ENCODE results near the gene GPR25.

DNA sequence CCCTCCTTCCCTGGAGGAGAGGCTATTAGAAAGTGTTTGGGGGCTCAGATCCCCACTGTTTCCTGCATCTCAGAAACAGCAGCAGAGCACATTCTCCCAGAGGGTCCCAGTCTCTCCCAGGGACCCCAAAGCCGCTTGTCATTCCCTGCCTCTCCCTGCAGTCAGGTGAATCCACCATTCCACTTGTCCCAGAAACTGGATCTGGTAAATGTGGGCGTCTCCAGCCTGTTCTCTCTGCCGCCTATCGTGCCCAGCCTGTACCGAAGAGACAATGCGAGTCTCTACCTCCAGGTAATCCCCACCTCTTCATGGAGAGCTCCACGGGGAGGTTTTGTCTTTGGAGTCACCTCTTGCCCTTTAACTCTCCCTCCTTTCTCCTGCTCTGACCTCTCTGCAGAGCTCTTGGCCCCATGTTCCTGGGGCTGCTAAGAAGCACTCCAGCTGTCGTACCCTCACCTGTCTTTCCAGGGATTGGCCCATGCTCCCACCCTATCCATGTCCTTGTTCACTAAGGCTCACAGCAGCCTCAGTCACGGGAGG is 48.9 kb downstream of the GPR25 start:
- TF ChIP-seq CTCF (IDR thresholded peaks at IDR 0.05; ENCODE audit: insufficient read depth, low read depth, low read length) = no peak
- no peak for TF ChIP-seq EZH2 (IDR thresholded peaks at IDR 0.05; ENCODE audit: insufficient read depth, low read length)

Measured in astrocyte (in vitro differentiated cells and primary cell).